PC-3 (cell line): ENCODE measurements around the gene PCARE. TPM values are rescaled to one million over a fixed set of nuclear protein-coding genes. Genes with fewer than 3 reads are reported as not detected.

Source experiments
- ATAC-seq: fragments of 200-7000 bp; cut with Tn5 transposase; 2 replicates; pipeline ENCODE4 v1.9.1; 2020; ENCODE audit warnings: mild to moderate bottlenecking, moderate library complexity
- BruUV-seq: library from RNA; stranded (reverse); fragments of 400-500 nt; replicated peaks from 2 replicates; lab custom pipeline; 2021; lab: Mats Ljungman, UMichigan
- CTCF ChIA-PET: fragments of 300-600 bp; sonication (Branson Sonifier 250); formaldehyde crosslinking; loops from one replicate; lab custom pipeline; 2022; ENCODE audit warnings: antibody characterized with exemption; lab: Charles Lee
- POLR2A ChIA-PET: fragments of 300-600 bp; sonication (Branson Sonifier 250); formaldehyde crosslinking; loops from one replicate; lab custom pipeline; 2022; ENCODE audit warnings: antibody characterized with exemption; ENCODE audit not compliant: unreplicated experiment; lab: Charles Lee
- DNase-seq: peaks from one replicate; pipeline ENCODE4 v3.0.0-alpha.2; 2015
- H2AFZ ChIP-seq: fragments of 300-600 bp; sonication (generic); 2 replicates; pipeline ENCODE4 v1.6.0; 2016; ENCODE audit warnings: antibody characterized with exemption, low read length
- H3F3A ChIP-seq: fragments of 300-600 bp; sonication (generic); one replicate; pipeline ENCODE4 v1.6.0; 2017; ENCODE audit warnings: antibody characterized with exemption, low read length, control low read depth, mild to moderate bottlenecking; ENCODE audit not compliant: unreplicated experiment
- H3K27ac ChIP-seq: fragments of 300-600 bp; sonication (generic); 2 replicates; pipeline ENCODE4 v1.5.1; 2016; ENCODE audit warnings: mild to moderate bottlenecking, low read length
- H3K27me3 ChIP-seq: fragments of 300-600 bp; sonication (generic); 2 replicates; pipeline ENCODE4 v1.6.1; 2016; ENCODE audit warnings: low read length, mixed read lengths
- H3K36me3 ChIP-seq: fragments of 300-600 bp; sonication (generic); 2 replicates; pipeline ENCODE4 v1.6.1; 2016; ENCODE audit warnings: low read depth, mixed run types, low read length, mixed read lengths
- H3K4me1 ChIP-seq: fragments of 300-600 bp; sonication (generic); 2 replicates; pipeline ENCODE4 v1.5.1; 2016; ENCODE audit warnings: low read length; ENCODE audit not compliant: insufficient read depth
- H3K4me2 ChIP-seq: fragments of 300-600 bp; sonication (generic); 2 replicates; pipeline ENCODE4 v1.6.0; 2016; ENCODE audit warnings: low read length
- H3K4me3 ChIP-seq: fragments of 300-600 bp; sonication (generic); 2 replicates; pipeline ENCODE4 v1.5.1; 2016; ENCODE audit warnings: mild to moderate bottlenecking, low read length, mixed read lengths
- H3K79me2 ChIP-seq: fragments of 300-600 bp; sonication (generic); 2 replicates; pipeline ENCODE4 v1.6.1; 2017; ENCODE audit warnings: low read length, mixed read lengths
- H3K9ac ChIP-seq: fragments of 300-600 bp; sonication (generic); 2 replicates; pipeline ENCODE4 v1.6.0; 2016; ENCODE audit warnings: mild to moderate bottlenecking, low read length
- H3K9me2 ChIP-seq: fragments of 300-600 bp; sonication (generic); replicated peaks from 2 replicates; pipeline ENCODE4 v1.6.1; 2016; ENCODE audit warnings: mixed run types, low read length, mixed read lengths
- H3K9me3 ChIP-seq: fragments of 300-600 bp; sonication (generic); 2 replicates; pipeline ENCODE4 v1.6.1; 2016; ENCODE audit warnings: low read length, mixed read lengths
- H4K20me1 ChIP-seq: fragments of 300-600 bp; sonication (generic); 2 replicates; pipeline ENCODE4 v1.6.1; 2016; ENCODE audit warnings: low read length, mixed read lengths
- CTCF ChIP-seq: fragments of 300-600 bp; sonication (generic); conservative IDR thresholded peaks from 2 replicates; pipeline ENCODE4 v1.5.1; 2017; ENCODE audit warnings: antibody characterized with exemption, low read depth, mild to moderate bottlenecking, low read length
- EZH2 ChIP-seq: fragments of 300-600 bp; sonication (generic); IDR thresholded peaks from one replicate; pipeline ENCODE4 v1.6.1; 2017; ENCODE audit warnings: antibody characterized with exemption, mild to moderate bottlenecking, low read length; ENCODE audit not compliant: unreplicated experiment
- EZH2phosphoT487 ChIP-seq: fragments of 300-600 bp; sonication (generic); IDR thresholded peaks from 2 replicates; pipeline ENCODE4 v1.6.1; 2018; ENCODE audit warnings: mild to moderate bottlenecking, antibody characterized with exemption, low read length, borderline replicate concordance
- intact Hi-C: fragments of 100-400 bp; cut with micrococcal nuclease; formaldehyde crosslinking; loops from 2 replicates; pipeline ENCODE4 v1.9.0; 2023
- total RNA-seq: library from RNA; depleted of rRNA; stranded (reverse); fragments of >200 nt; gene quantifications from 2 replicates; pipeline ENCODE4 v1.2.3, GENCODE V29; 2014

PCARE gene
- total RNA-seq, 1 experiment from 2014 or later = not detected

GRCh38 chr2:29031046-29031445 is 43.3 kb downstream of the PCARE start:
- CTCF ChIA-PET = no interaction called here
- DNase-seq = no peak
- Histone ChIP-seq H3K9ac (no peak overlapping the region), H2AFZ (no peak overlapping the region), H3K27ac (no peak overlapping the region), H3K9me2 (no peaks in the 10 kb centered on the region), H3F3A (no peaks in the 10 kb centered on the region), H3K4me2 (no peak overlapping the region), H4K20me1 (no peaks in the 10 kb centered on the region), H3K27me3 (no peaks in the 10 kb centered on the region), H3K9me3 (no peaks in the 10 kb centered on the region), H3K4me1 (peaks cover 10% of the 10 kb centered on the region; the same call in 1 of the 2 replicates), H3K79me2 (no peaks in the 10 kb centered on the region), H3K4me3 (no peak overlapping the region), H3K36me3 (no peaks in the 10 kb centered on the region)
- intact Hi-C loops = no loop called here
- TF ChIP-seq CTCF (no peak), EZH2 (no peak), EZH2phosphoT487 (no peak)
- ATAC-seq = no peak
- no TSS peak for BruUV-seq
- POLR2A ChIA-PET = no interaction called here

- Histone ChIP-seq H4K20me1 (no peaks in the 10 kb centered on the region), H3K9me2 (no peaks in the 10 kb centered on the region), H3K4me3 (no peak overlapping the region), H3K36me3 (no peaks in the 10 kb centered on the region), H2AFZ (no peak overlapping the region), H3K27ac (no peak overlapping the region), H3K27me3 (no peaks in the 10 kb centered on the region), H3K9ac (no peak overlapping the region), H3K79me2 (no peaks in the 10 kb centered on the region), H3K9me3 (no peaks in the 10 kb centered on the region), H3K4me1 (no peaks in the 10 kb centered on the region), H3K4me2 (no peak overlapping the region), H3F3A (no peaks in the 10 kb centered on the region)
- POLR2A ChIA-PET = no interaction called here
- ATAC-seq (no peak), DNase-seq (no peak)
- CTCF ChIA-PET = no interaction called here
- TF ChIP-seq CTCF (no peak), EZH2phosphoT487 (no peak), EZH2 (no peak)
- intact Hi-C loops = no loop called here
- no TSS peak for BruUV-seq
These were observed 48.6 kb downstream of the PCARE start for GRCh38 chr2:29025711-29026110.

DNA sequence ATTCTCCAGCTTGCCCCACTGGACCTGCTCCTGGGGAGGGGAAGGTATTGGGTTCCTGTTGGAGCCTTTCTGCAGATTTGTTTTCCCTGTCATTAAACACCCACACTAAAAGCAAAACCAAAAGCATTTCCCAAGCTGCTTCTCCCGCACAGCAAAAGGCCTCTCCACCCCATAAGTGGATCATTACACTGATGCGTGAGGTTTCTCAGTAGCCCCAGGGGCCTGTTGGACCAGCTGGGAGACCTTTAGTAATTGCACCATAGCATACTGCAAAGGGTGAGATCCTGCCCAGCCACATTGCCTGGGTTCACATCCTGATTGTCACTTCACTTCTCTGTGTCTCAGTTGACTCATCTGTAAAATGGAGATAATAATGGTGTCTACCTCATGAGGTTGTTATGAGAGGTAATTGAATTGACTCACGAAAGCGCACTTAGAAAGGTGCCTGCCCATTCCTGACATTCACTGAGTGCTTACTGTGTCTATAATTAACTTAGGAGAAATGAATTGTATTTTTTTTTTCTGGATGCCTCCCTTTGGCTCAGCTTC is 49.4 kb downstream of the PCARE start:
- H3K4me1 ChIP-seq = no peaks in the 10 kb centered on the region
- H4K20me1 ChIP-seq = no peaks in the 10 kb centered on the region
- no peak overlapping the region for H3K4me2 ChIP-seq
- ATAC-seq (no peak), DNase-seq (no peak)
- TF ChIP-seq EZH2phosphoT487 (no peak), EZH2 (no peak), CTCF (no peak)
- no TSS peak for BruUV-seq
- H3K9me2 ChIP-seq = no peaks in the 10 kb centered on the region
- H2AFZ ChIP-seq = no peak overlapping the region
- no peaks in the 10 kb centered on the region for H3F3A ChIP-seq
- no peak overlapping the region for H3K4me3 ChIP-seq
- no peaks in the 10 kb centered on the region for H3K27me3 ChIP-seq
- H3K9ac ChIP-seq = no peak overlapping the region
- POLR2A ChIA-PET = no interaction called here
- intact Hi-C loops = no loop called here
- no peak overlapping the region for H3K27ac ChIP-seq
- no peaks in the 10 kb centered on the region for H3K79me2 ChIP-seq
- H3K9me3 ChIP-seq = no peaks in the 10 kb centered on the region
- H3K36me3 ChIP-seq = no peaks in the 10 kb centered on the region
- CTCF ChIA-PET = no interaction called here
